Subcutaneous abdominal adipose tissue (tissue), 5 donors: ENCODE data around the gene P4HB.

Source experiments
- H3K27ac ChIP-seq: one replicate; pipeline ENCODE4 v1.7.0; 2013; ENCODE audit warnings: low read depth, mild to moderate bottlenecking, inconsistent platforms, low read length, moderate library complexity
- H3K27me3 ChIP-seq, 5 donors: one replicate each; pipeline ENCODE4 v1.7.0; 2013; ENCODE audit warnings: low read length in 5 of 5, inconsistent platforms in 1 of 5; ENCODE audit not compliant: control insufficient read depth in 5 of 5, insufficient read depth in 4 of 5
- H3K36me3 ChIP-seq, 5 donors: one replicate each; pipeline ENCODE4 v1.7.0; 2013; ENCODE audit warnings: low read length in 5 of 5; ENCODE audit not compliant: control insufficient read depth in 5 of 5, insufficient read depth in 5 of 5
- H3K4me1 ChIP-seq, 5 donors: one replicate each; pipeline ENCODE4 v1.7.0; 2013; ENCODE audit warnings: low read length in 5 of 5, mild to moderate bottlenecking in 3 of 5, moderate library complexity in 1 of 5; ENCODE audit not compliant: control insufficient read depth in 5 of 5, insufficient read depth in 5 of 5
- H3K4me3 ChIP-seq, 5 donors: one replicate each; pipeline ENCODE4 v1.7.0; 2013; ENCODE audit warnings: low read length in 5 of 5, low read depth in 1 of 5
- H3K9ac ChIP-seq, 5 donors: one replicate each; pipeline ENCODE4 v1.7.0; 2013; ENCODE audit warnings: low read length in 5 of 5, mild to moderate bottlenecking in 4 of 5, moderate library complexity in 3 of 5
- H3K9me3 ChIP-seq, 5 donors: one replicate each; pipeline ENCODE4 v1.7.0; 2013; ENCODE audit warnings: low read length in 5 of 5; ENCODE audit not compliant: control insufficient read depth in 5 of 5
- donor health status: healthy.
- donor health status: healthy.
- donor health status: healthy.
- donor health status: healthy.
- donor health status: healthy.

P4HB gene

DNA sequence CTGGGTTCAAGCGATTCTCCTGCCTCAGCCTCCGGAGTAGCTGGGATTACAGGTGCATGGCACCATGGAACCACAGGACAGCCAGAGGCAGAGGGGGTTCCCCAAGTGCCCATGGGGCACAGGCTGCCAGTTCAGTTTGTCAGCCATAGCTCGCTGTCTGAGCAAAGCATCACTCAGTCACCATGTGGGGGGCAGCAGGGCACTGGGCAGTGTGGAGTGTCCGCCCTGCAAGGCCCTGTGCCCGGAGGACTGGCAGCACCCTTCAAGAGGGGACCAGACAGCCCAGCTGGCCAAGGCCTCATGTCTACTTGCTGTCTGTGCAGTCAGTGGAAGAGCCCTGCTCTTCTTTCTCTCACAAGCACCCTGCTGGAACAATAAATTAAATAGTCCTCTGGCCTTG, 24.6 kb upstream of the P4HB start:
- Histone ChIP-seq H3K9ac (no peak overlapping the region), H3K36me3 (peaks cover 0 to 70% (median 44%) of the 10 kb centered on the region in 5 donors), H3K9me3 (no peaks in the 10 kb centered on the region), H3K4me1 (peaks cover 0 to 17% (median 14%) of the 10 kb centered on the region in 5 donors), H3K4me3 (no peak overlapping the region), H3K27ac (no peak overlapping the region), H3K27me3 (no peaks in the 10 kb centered on the region)

GRCh38 chr17:81884520-81884919, 24.2 kb upstream of the P4HB start:
- no peaks in the 10 kb centered on the region for H3K9me3 ChIP-seq
- H3K27me3 ChIP-seq, result no peaks in the 10 kb centered on the region
- H3K4me1 ChIP-seq, result peaks cover 0 to 13% (median 10%) of the 10 kb centered on the region in 5 donors
- H3K27ac ChIP-seq, result no peak overlapping the region
- no peak overlapping the region for H3K4me3 ChIP-seq
- H3K9ac ChIP-seq, result no peak overlapping the region
- H3K36me3 ChIP-seq, result peaks cover 0 to 69% (median 42%) of the 10 kb centered on the region in 5 donors

DNA sequence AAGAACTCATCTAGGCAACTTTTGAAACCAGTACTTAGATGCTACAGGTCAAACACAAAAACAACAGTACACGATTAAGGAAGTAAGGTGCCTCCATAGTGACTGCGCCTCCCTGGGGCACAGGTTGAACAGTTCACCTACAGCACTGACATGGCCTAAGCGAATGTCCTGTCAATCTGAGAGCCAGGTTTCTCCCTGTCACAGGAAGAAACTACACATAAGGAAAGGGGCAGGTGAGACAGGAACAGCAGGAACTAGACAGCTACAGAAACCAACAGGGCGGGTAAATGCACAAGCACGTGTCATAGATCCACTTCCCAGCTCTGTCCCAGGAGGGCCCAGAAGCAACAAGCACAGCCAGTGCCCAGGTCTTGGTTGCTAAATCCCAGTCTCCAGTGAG, 18.8 kb upstream of the P4HB start:
- peaks cover 0 to 27% (median 11%) of the 10 kb centered on the region in 5 donors for H3K36me3 ChIP-seq
- no peak overlapping the region for H3K4me3 ChIP-seq
- H3K9ac ChIP-seq, result no peak overlapping the region
- no peak overlapping the region for H3K27ac ChIP-seq
- peaks cover 0 to 6% (median 3%) of the 10 kb centered on the region in 5 donors for H3K4me1 ChIP-seq
- H3K9me3 ChIP-seq, result no peaks in the 10 kb centered on the region
- no peaks in the 10 kb centered on the region for H3K27me3 ChIP-seq

DNA sequence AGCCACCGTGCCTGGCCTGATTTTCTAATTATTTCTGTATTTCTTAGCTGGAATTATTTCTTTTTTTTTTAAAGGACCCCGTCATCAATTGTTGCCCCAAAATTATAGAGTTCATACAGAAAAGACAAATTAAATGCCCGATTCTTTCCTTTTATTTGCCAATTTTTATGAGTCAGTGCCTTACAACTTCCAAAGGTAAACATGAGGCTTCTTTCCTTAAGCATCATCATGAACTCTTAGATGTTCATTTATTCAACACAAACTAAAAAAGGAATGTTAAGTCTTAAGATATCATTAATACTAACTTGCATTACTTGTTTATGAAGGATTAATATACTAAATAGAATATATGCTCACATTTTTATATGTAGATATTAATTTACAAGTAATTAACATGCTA, 18.0 kb upstream of the P4HB start:
- H3K4me1 ChIP-seq, result peaks cover 0 to 5% (median 3%) of the 10 kb centered on the region in 5 donors
- H3K27ac ChIP-seq, result no peak overlapping the region
- peaks cover 0 to 24% (median 11%) of the 10 kb centered on the region in 5 donors for H3K36me3 ChIP-seq
- H3K9ac ChIP-seq, result no peak overlapping the region
- no peak overlapping the region for H3K4me3 ChIP-seq
- H3K9me3 ChIP-seq, result no peaks in the 10 kb centered on the region
- H3K27me3 ChIP-seq, result no peaks in the 10 kb centered on the region

DNA sequence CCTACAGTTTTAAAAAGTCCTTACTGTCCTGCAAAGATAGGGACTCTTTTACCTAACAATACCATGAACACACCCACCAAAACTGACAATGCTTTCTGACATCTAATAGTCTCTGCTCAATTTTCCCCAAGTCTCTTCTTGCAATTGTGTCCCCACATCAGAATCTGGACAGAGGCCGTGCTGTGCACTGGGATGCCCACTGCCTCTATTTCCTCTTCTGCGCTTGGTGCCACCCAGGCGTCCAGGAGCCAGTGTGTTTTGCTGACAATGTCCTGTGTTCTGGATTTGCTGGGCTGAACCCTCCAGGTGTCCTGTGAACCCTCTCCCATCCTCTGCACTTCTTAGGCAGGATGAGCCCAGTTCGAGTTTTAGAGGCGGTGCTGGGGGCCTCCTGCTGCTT, 17.2 kb upstream of the P4HB start:
- Histone ChIP-seq H3K4me3 (no peak overlapping the region), H3K36me3 (peaks cover 0 to 21% (median 11%) of the 10 kb centered on the region in 5 donors), H3K4me1 (peaks cover 0 to 6% (median 5%) of the 10 kb centered on the region in 5 donors), H3K27me3 (no peaks in the 10 kb centered on the region), H3K9me3 (no peaks in the 10 kb centered on the region), H3K27ac (no peak overlapping the region), H3K9ac (no peak overlapping the region)

GRCh38 chr17:81871387-81872230, 11.3 kb upstream of the P4HB start:
- Histone ChIP-seq H3K27ac (peak overlapping the region; percentile 99), H3K9ac (peak overlapping the region; percentile 85 to 98 (median 93)), H3K9me3 (no peaks in the 10 kb centered on the region), H3K36me3 (peaks cover 0 to 26% (median 20%) of the 10 kb centered on the region in 5 donors), H3K4me1 (peaks cover 0 to 48% (median 44%) of the 10 kb centered on the region in 5 donors), H3K4me3 (peak overlapping the region in 4 of 5 donors; percentile 79 to 89 (median 83)), H3K27me3 (no peaks in the 10 kb centered on the region)

DNA sequence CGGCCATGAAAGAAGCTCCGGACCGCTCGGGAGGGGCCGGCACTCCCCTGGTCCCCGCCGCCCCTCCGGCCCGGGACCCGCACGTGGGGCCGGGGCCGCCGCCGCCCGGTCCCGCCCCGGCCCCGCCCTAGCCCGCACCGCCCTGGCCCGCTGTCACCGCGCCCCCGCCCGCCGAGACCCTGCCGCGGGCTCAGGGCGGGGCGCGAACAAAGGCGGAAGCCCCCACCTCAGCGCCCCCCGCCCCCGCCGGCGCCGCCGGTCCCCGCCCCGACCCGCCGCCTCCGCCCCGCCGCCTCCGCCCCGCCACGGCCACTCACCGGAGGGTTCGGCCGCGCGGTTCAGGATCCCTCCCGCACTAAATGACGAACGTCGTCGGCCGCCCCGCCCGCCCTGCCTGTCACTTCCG, 10.6 kb upstream of the P4HB start, which contains the start of gene ARHGDIA:
Gene ARHGDIA, minus strand, starts transcription at position 357 of the 406 bp plus-strand sequence. CDS start 1,407 bp downstream, outside the sequence.
- H3K36me3 ChIP-seq, result peaks cover 0 to 26% (median 21%) of the 10 kb centered on the region in 5 donors
- H3K4me3 ChIP-seq, result peak within 1 kb of the TSS; percentile 82 to 91 (median 87)
- H3K27ac ChIP-seq, result peak within 1 kb of the TSS; percentile 99
- H3K4me1 ChIP-seq, result peaks cover 0 to 50% (median 44%) of the 10 kb centered on the region in 5 donors
- H3K9ac ChIP-seq, result peak within 1 kb of the TSS; percentile 87 to 98 (median 97)
- no peaks in the 10 kb centered on the region for H3K9me3 ChIP-seq
- H3K27me3 ChIP-seq, result no peaks in the 10 kb centered on the region

DNA sequence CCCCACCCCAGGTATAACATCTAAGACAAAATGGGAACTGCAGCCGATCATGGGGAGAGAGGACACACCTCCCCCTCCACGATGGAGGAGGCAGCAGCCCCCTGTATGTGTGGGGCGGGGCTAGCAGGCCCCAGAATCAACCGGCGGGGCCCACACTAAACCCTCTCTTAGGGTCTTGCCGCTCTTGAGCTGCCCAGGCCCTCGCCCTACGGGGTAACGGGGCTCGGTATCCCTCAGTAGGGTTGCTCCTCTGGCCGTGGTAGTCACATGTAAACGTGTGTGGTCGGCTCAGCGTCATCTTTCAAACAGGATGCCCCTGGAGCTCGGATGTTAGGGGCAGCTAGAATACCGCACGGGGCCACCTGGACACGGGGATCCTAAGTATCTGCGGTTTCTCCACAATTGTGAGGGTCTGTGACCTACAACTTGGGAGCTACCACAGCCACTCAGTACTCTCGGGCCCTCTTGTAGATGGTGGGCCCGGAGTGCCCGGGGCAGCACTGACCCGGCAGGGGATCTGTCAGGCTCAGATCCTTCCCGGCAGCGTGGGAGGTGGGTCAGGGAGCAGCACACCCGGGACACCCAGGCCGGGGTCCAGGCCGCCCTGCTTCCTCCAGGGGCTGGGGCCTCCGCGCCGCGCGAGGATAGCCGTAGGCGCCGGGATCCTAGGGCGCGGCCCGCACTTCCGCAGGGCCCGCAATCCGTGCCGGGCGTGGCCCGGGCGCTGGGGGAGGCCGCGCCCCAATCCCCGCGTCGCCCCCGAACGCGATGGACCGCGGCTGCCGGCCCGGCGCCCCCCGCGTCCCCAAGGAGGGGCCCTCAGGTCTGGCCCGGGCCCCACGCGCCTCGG, 10.0 kb upstream of the P4HB start:
- Histone ChIP-seq H3K36me3 (peaks cover 0 to 27% (median 25%) of the 10 kb centered on the region in 5 donors), H3K27ac (peak overlapping the region; percentile 94), H3K27me3 (no peaks in the 10 kb centered on the region), H3K9me3 (no peaks in the 10 kb centered on the region), H3K4me3 (peak overlapping the region; percentile 75 to 91 (median 87)), H3K4me1 (peaks cover 0 to 54% (median 44%) of the 10 kb centered on the region in 5 donors), H3K9ac (peak overlapping the region; percentile 56 to 97 (median 91))

DNA sequence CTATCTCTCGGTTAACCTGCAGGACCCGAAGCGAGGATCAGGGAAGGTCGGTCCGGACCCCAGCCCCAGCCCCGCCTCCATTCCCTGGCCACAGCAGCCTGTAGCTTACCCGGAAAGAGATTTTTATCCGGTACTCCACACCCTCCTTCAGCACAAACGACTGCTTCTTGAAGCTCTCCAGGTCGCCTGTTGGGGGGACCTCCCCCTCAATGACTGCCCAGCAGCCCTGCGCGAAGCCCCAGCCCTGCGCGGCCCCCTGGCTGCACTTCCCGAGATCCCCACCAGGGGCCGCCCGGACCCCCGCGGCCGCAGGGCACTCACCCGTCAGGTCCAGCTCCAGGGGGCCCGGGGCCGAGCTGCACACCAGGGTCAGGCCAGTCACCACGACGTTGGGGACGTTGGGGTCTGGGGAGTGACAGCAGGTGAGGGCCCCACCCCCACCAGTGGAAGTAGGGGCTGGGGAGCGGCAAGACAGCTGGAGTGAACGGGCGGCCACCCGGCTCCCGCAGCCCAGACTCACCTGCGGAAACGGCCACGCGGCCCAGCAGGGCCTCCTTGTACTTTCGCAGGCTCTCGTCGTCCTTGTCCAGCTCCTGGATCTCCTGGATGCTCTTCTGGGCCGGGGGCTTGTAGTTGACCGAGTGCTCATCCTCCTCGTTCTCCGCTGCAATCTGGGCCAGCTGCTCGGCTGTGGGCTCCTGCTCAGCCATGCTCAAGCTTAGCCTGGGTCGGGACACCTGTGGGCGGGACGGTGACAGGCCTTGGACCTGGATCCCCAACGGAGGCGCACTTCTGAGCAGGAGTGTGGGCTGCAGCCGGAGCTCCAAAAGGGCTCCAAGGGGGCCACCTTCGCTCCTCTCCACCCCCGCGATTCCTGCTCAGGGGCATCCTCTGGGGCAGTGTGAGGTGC, 9.1 kb upstream of the P4HB start:
- Histone ChIP-seq H3K9ac (peak overlapping the region in 4 of 5 donors; percentile 84 to 97 (median 94)), H3K4me1 (peaks cover 0 to 54% (median 44%) of the 10 kb centered on the region in 5 donors), H3K27ac (peak overlapping the region; percentile 94), H3K36me3 (peaks cover 0 to 29% (median 25%) of the 10 kb centered on the region in 5 donors), H3K9me3 (no peaks in the 10 kb centered on the region), H3K4me3 (peak overlapping the region; percentile 75 to 91 (median 87)), H3K27me3 (no peaks in the 10 kb centered on the region)
